HUES48 (cell line): ENCODE results near the gene TEKTIP1.
"Not testable (repeated sequence)": the region's sequence is repeated elsewhere in the genome, so short reads cannot be mapped to it uniquely, and the experiment has no call there.

Experiments
- H3K27ac ChIP-seq: one replicate; pipeline ENCODE4 v1.7.0; 2013; ENCODE audit warnings: low read depth, low read length, inconsistent platforms
- H3K27me3 ChIP-seq: 2 replicates; pipeline ENCODE4 v1.6.1; 2013; ENCODE audit warnings: mild to moderate bottlenecking, low read length; ENCODE audit not compliant: control insufficient read depth, insufficient read depth
- H3K36me3 ChIP-seq: 2 replicates; pipeline ENCODE4 v1.6.1; 2013; ENCODE audit warnings: low read length; ENCODE audit not compliant: control insufficient read depth, insufficient read depth
- H3K4me1 ChIP-seq: 2 replicates; pipeline ENCODE4 v1.6.1; 2013; ENCODE audit warnings: mild to moderate bottlenecking, low read length; ENCODE audit not compliant: control insufficient read depth, insufficient read depth
- H3K4me3 ChIP-seq: 2 replicates; pipeline ENCODE4 v1.5.1; 2013; ENCODE audit warnings: mild to moderate bottlenecking, low read depth, low read length
- H3K9ac ChIP-seq: 2 replicates; pipeline ENCODE4 v1.6.1; 2013; ENCODE audit warnings: mild to moderate bottlenecking, low read depth, low read length, moderate library complexity
- H3K9me3 ChIP-seq: 2 replicates; pipeline ENCODE4 v1.6.1; 2013; ENCODE audit warnings: low read length; ENCODE audit not compliant: control insufficient read depth, insufficient read depth

Gene TEKTIP1

GRCh38 chr19:3499738-3500428 is 39.1 kb upstream of the TEKTIP1 start:
- Histone ChIP-seq H3K27me3 (no peaks in the 10 kb centered on the region), H3K4me3 (peak overlapping the region; percentile 95), H3K36me3 (peaks cover 21% of the 10 kb centered on the region), H3K9ac (peak overlapping the region; percentile 99), H3K9me3 (no peaks in the 10 kb centered on the region), H3K4me1 (no peaks in the 10 kb centered on the region), H3K27ac (peak overlapping the region; percentile 98)

GRCh38 chr19:3500429-3501101 is 38.4 kb upstream of the TEKTIP1 start, which contains the start of gene DOHH:
DOHH (minus strand) TSS chr19:3500674; CDS start chr19:3496814, 3,860 bp downstream.
- peaks cover 16% of the 10 kb centered on the region for H3K36me3 ChIP-seq
- H3K4me3 ChIP-seq: peak within 1 kb of the TSS; percentile 95
- H3K9me3 ChIP-seq: no peaks in the 10 kb centered on the region
- H3K27me3 ChIP-seq: no peaks in the 10 kb centered on the region
- H3K4me1 ChIP-seq: no peaks in the 10 kb centered on the region
- peak within 1 kb of the TSS; percentile 99 for H3K9ac ChIP-seq
- H3K27ac ChIP-seq: peak within 1 kb of the TSS; percentile 98

- Histone ChIP-seq H3K9ac (no peak overlapping the region), H3K4me1 (no peaks in the 10 kb centered on the region), H3K36me3 (peaks cover 8% of the 10 kb centered on the region; the same call in 1 of the 2 replicates), H3K9me3 (no peaks in the 10 kb centered on the region), H3K27ac (no peak overlapping the region), H3K4me3 (no peak overlapping the region), H3K27me3 (no peaks in the 10 kb centered on the region)
These were observed 37.2 kb upstream of the TEKTIP1 start for GRCh38 chr19:3501780-3502179.

DNA sequence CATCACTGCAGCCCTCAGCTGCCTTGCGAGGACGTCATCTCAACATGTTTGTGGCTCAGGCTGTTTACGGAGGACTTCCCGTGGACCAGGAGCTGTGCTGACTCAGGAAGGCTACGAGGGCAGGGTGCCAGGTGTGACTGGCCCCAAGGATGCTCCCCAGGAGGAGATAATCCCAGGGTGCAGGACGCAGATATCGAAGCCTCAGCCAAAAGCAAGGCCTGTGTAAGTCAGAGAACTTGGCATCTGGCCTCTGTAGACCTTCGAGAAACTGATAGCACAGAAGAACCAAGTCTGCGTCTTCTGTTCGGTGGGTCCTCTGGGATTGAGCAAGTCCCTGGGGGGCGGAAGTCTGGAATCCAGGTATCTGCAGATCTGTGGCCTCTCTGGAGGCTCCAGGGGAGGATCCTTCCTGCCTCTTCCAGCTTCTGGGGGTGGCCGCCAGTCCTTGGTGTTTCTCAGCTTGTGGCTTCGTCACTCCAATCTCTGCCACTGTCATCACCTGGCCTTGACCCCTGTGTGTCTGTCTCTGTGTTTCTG is 35.9 kb upstream of the TEKTIP1 start:
- Histone ChIP-seq H3K4me1 (0 out of 2 replicates have a peak, but pooled peaks cover 2% of the 10 kb centered on the region), H3K27me3 (no peaks in the 10 kb centered on the region), H3K4me3 (no peak overlapping the region), H3K9me3 (no peaks in the 10 kb centered on the region), H3K36me3 (no peaks in the 10 kb centered on the region), H3K9ac (no peak overlapping the region), H3K27ac (no peak overlapping the region)

DNA sequence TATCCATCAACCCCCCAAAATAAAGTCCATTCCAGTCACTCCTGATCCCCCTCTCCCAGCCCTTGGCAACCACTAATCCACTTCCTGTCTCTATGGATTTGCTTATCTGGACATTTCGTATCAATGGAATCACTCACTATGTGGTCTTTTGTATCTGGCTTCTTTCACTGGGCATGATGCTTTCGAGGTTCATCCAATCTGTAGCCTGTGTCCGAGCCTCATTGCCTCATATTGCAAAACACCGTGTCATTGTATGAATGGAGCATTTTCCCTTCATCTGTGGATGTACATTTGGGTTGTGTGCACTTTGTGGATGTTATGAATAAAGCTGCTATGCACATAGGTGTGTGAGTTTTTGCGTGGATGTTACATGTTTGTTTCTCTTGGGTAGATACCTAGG is 34.2 kb upstream of the TEKTIP1 start:
- Histone ChIP-seq H3K27ac (no peak overlapping the region), H3K36me3 (peaks cover 7% of the 10 kb centered on the region), H3K27me3 (no peaks in the 10 kb centered on the region), H3K9ac (no peak overlapping the region), H3K4me1 (0 out of 2 replicates have a peak, but pooled peaks cover 2% of the 10 kb centered on the region), H3K9me3 (no peaks in the 10 kb centered on the region), H3K4me3 (no peak overlapping the region)

DNA sequence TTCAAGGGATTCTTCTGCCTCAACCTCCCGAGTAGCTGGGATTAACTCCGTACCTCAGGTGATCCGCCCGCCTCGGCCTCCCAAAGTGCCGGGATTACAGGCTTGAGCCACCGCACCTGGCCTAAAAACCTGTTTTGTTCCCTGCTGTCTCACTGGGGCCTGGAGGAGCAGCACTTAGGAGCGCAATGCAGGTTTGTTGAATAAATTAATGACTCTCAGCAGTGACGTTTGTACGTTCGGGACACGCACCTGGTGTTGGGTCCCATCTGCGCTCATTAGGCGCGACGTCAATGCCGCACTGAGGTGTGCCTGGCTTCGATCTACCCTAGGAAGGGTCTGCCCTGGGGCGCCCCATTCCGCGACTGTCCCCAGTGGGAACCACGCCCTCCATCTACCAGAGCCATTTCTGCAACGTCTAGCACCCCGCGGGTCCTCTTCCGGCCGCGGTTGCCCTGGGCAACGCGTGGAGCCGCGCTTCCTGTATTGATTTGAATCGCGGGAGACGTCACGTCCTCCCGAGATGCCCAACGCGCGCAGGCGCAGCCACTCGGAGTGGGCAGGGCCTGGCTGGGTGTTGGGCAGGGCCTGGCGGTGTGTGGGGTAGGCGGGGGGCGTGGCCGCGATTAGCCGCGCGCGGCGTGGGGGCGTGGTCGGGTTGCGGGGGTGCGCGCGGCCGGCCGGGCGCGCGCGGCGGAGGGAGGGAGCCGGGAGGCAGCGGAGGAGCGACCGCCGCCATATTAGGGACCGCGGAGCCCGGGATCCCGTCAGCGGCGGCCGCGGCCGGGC is 33.2 kb upstream of the TEKTIP1 start, which contains the start of gene FZR1:
Gene FZR1, plus strand, starts transcription at position 714 of the 786 bp plus-strand sequence. CDS start 16,679 bp downstream, outside the sequence.
- no peaks in the 10 kb centered on the region for H3K9me3 ChIP-seq
- peak within 1 kb of the TSS; percentile 86 for H3K9ac ChIP-seq
- H3K4me1 ChIP-seq: 0 out of 2 replicates have a peak, but pooled peaks cover 2% of the 10 kb centered on the region
- H3K4me3 ChIP-seq: peak within 1 kb of the TSS; percentile 77
- H3K27me3 ChIP-seq: no peaks in the 10 kb centered on the region
- H3K36me3 ChIP-seq: peaks cover 12% of the 10 kb centered on the region
- H3K27ac ChIP-seq: peak within 1 kb of the TSS; percentile 96

GRCh38 chr19:3506384-3507340 is 32.3 kb upstream of the TEKTIP1 start:
- Histone ChIP-seq H3K4me1 (0 out of 2 replicates have a peak, but pooled peaks cover 2% of the 10 kb centered on the region), H3K27me3 (no peaks in the 10 kb centered on the region), H3K9me3 (no peaks in the 10 kb centered on the region), H3K9ac (no peak overlapping the region), H3K4me3 (peak overlapping the region; percentile 77), H3K27ac (peak overlapping the region; percentile 63), H3K36me3 (peaks cover 12% of the 10 kb centered on the region)

DNA sequence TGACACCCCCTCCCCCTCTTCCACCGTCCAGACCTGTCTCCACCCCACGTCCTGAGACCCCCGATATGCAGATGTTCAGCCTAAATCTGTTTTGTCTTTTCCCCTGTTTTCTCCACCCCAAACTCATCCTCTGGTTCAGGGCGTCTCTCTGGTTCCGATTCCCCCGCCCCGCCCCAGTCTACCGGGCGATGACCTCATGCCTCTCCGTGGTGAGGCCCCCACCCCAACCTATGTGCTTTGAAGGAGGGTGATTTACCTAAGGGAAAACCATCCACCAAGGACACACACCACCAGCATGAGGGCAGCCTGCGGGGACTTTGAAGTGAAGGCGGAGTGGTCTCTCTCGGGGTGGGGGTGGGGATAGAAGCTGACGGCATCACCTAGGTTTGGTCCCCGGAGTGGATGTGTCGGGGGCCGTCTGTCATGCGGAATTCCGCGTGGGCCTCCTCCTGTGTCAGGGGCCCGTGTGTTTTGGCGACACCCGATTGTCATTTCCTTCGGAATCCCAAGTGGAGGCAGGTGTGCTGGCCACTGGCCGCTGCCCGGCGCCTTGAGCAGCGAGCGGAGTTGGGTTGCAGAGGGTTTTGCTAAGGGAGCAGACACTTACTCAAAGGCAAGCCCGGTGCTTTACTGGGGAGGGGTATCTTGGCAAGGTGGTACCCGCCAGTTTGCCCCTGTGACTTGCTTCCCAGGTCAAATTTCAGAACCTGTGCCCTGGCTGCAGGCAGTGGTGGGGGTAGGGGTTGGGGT is 31.4 kb upstream of the TEKTIP1 start:
- Histone ChIP-seq H3K27me3 (no peaks in the 10 kb centered on the region), H3K36me3 (peaks cover 12% of the 10 kb centered on the region), H3K4me3 (peak overlapping the region; percentile 77), H3K27ac (peak overlapping the region; percentile 58), H3K4me1 (0 out of 2 replicates have a peak, but pooled peaks cover 2% of the 10 kb centered on the region), H3K9me3 (no peaks in the 10 kb centered on the region), H3K9ac (no peak overlapping the region)

GRCh38 chr19:3508121-3508661 is 30.8 kb upstream of the TEKTIP1 start:
- H3K4me1 ChIP-seq, H3K27me3 ChIP-seq, H3K9me3 ChIP-seq, H3K9ac ChIP-seq, H3K4me3 ChIP-seq, H3K27ac ChIP-seq: not testable (repeated sequence)
- H3K36me3 ChIP-seq: peaks cover 12% of the 10 kb centered on the region
